Measurements from ENCODE around the gene UBAC2. TPM values are rescaled to one million over a fixed set of nuclear protein-coding genes. Genes with fewer than 3 reads are reported as not detected.
A peak's percentile ranks its signal among the peaks of the same experiment; 100 is the strongest.

Gene UBAC2
- total and polyA plus RNA-seq, 4 donors, result 49.9 to 77.1 (median 53.7) TPM

DNA sequence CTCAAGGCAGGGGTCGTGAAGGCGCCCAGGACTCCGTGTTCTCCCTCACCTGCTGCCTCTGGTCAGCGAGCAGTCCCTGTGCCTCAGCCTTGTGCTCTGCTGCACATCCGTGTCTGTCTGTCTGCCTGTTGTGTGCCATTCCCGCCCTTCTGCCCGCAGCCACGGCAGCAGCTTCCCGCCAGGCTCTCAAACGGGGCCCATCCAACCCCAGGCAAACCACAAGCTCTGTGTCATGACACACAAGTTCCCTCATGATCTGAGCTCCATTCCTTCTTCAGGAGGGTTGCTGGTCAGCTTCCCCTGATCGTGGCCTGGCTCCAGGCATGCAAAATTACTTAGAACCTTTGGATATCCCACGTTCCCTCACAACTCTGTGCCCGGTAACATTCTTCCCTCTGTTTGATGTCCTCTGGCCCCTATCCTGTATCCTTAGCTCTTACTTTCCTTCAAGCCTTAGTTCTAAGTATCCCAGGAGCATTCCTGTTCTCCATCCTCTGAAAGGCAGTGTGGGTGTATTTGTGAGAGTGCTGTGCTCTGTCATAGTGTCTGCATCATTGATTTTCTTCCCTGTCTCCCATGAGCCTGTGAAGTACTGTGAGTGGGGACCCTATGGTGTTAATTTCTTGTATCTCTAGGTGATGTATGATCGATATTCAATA is 103.3 kb downstream of the UBAC2 start:
- H3K4me3 ChIP-seq, result no peak overlapping the region
- no peak for TF ChIP-seq CTCF (IDR thresholded peaks at IDR 0.05; ENCODE audit: control extremely low read depth, extremely low read depth)
- H3K9ac ChIP-seq (ENCODE audit: insufficient read depth in 1 of 2, low read length in 2 of 2), result no peak overlapping the region
- no peak for DNase-seq
- H3K27me3 ChIP-seq (ENCODE audit: control insufficient read depth in 3 of 3, insufficient read depth in 3 of 3, low read length in 2 of 3), result no peaks in the 10 kb centered on the region
- H3K9me3 ChIP-seq (ENCODE audit: control insufficient read depth in 4 of 4, insufficient read depth in 3 of 4, low read length in 3 of 4), result no peaks in the 10 kb centered on the region
- peak overlapping the region in 1 of 2 donors; percentile 38 for H3K27ac ChIP-seq (ENCODE audit: low read depth in 1 of 2, low read length in 1 of 2)
- peaks cover 0 to 5% (median 2%) of the 10 kb centered on the region in 4 donors for H3K36me3 ChIP-seq (ENCODE audit: control insufficient read depth in 4 of 4, insufficient read depth in 4 of 4, low read length in 4 of 4)
- no peak for ATAC-seq (ENCODE audit: insufficient read depth, low FRiP score)
- 60 to 73% methylated on average over 14 of the region's 14 CpGs for WGBS, 2 donors
- peaks cover 0 to 10% (median 2%) of the 10 kb centered on the region in 5 donors for H3K4me1 ChIP-seq (ENCODE audit: control insufficient read depth in 5 of 5, insufficient read depth in 5 of 5, low read length in 5 of 5)

- peaks cover 0 to 5% (median 2%) of the 10 kb centered on the region in 4 donors for H3K36me3 ChIP-seq (ENCODE audit: control insufficient read depth in 4 of 4, insufficient read depth in 4 of 4, low read length in 4 of 4)
- no peak overlapping the region for H3K9ac ChIP-seq (ENCODE audit: insufficient read depth in 1 of 2, low read length in 2 of 2)
- H3K9me3 ChIP-seq (ENCODE audit: control insufficient read depth in 4 of 4, insufficient read depth in 3 of 4, low read length in 3 of 4), result no peaks in the 10 kb centered on the region
- TF ChIP-seq CTCF (IDR thresholded peaks at IDR 0.05; ENCODE audit: control extremely low read depth, extremely low read depth), result no peak
- H3K27ac ChIP-seq (ENCODE audit: low read depth in 1 of 2, low read length in 1 of 2), result no peak overlapping the region
- peaks cover 0 to 10% (median 2%) of the 10 kb centered on the region in 5 donors for H3K4me1 ChIP-seq (ENCODE audit: control insufficient read depth in 5 of 5, insufficient read depth in 5 of 5, low read length in 5 of 5)
- no peak for ATAC-seq (ENCODE audit: insufficient read depth, low FRiP score)
- H3K4me3 ChIP-seq, result no peak overlapping the region
- DNase-seq, result no peak
- H3K27me3 ChIP-seq (ENCODE audit: control insufficient read depth in 3 of 3, insufficient read depth in 3 of 3, low read length in 2 of 3), result no peaks in the 10 kb centered on the region
- WGBS, 2 donors, result 80 to 88% methylated on average over 4 of the region's 4 CpGs
These were observed 103.9 kb downstream of the UBAC2 start for GRCh38 chr13:99304541-99304940.

- no peak for TF ChIP-seq CTCF (IDR thresholded peaks at IDR 0.05; ENCODE audit: control extremely low read depth, extremely low read depth)
- Histone ChIP-seq H3K36me3 (ENCODE audit: control insufficient read depth in 4 of 4, insufficient read depth in 4 of 4, low read length in 4 of 4) (peaks cover 0 to 5% (median under 1%) of the 10 kb centered on the region in 4 donors), H3K4me1 (ENCODE audit: control insufficient read depth in 5 of 5, insufficient read depth in 5 of 5, low read length in 5 of 5) (peaks cover 0 to 10% (median 2%) of the 10 kb centered on the region in 5 donors), H3K9me3 (ENCODE audit: control insufficient read depth in 4 of 4, insufficient read depth in 3 of 4, low read length in 3 of 4) (no peaks in the 10 kb centered on the region), H3K27me3 (ENCODE audit: control insufficient read depth in 3 of 3, insufficient read depth in 3 of 3, low read length in 2 of 3) (no peaks in the 10 kb centered on the region), H3K4me3 (no peak overlapping the region), H3K9ac (ENCODE audit: insufficient read depth in 1 of 2, low read length in 2 of 2) (no peak overlapping the region), H3K27ac (ENCODE audit: low read depth in 1 of 2, low read length in 1 of 2) (no peak overlapping the region)
- 67 to 95% methylated on average over 5 of the region's 5 CpGs for WGBS, 2 donors
- no peak for ATAC-seq (ENCODE audit: insufficient read depth, low FRiP score)
- DNase-seq, result no peak
These were observed 104.5 kb downstream of the UBAC2 start for GRCh38 chr13:99305158-99305557.
